Psoas muscle (tissue), 8 donors: ENCODE results near the gene PKNOX1. TPM values are rescaled to one million over a fixed set of nuclear protein-coding genes. Genes with fewer than 3 reads are reported as not detected.
"Not testable (repeated sequence)": the region's sequence is repeated elsewhere in the genome, so short reads cannot be mapped to it uniquely, and the experiment has no call there.

ENCODE experiments used
- ATAC-seq, 4 donors: fragments of 200-7000 bp; cut with Tn5 transposase; one replicate each; pipeline ENCODE4 v1.9.1; 2020; ENCODE audit warnings: moderate library complexity in 3 of 4, mild to moderate bottlenecking in 2 of 4
- DNase-seq, 2 donors: peaks; one replicate each; pipeline ENCODE4 v3.0.0-alpha.2; 2020
- H3K27ac ChIP-seq: fragments of 200-600 bp; one replicate; pipeline ENCODE4 v1.8.0; 2022
- H3K27me3 ChIP-seq, 3 donors: fragments of 200-600 bp in 1 of 3; one replicate each; pipeline versions ENCODE4 v1.6.1 to v1.8.0; 2013 to 2022; ENCODE audit warnings: low read length in 2 of 3, mild to moderate bottlenecking in 2 of 3, moderate library complexity in 1 of 3; ENCODE audit not compliant: insufficient read depth in 3 of 3
- H3K36me3 ChIP-seq, 2 donors: fragments of 200-600 bp in 1 of 2; one replicate each; pipeline versions ENCODE4 v1.6.1 to v1.8.0; 2013 to 2022; ENCODE audit warnings: low read depth in 1 of 2, mild to moderate bottlenecking in 1 of 2, moderate library complexity in 1 of 2; ENCODE audit not compliant: insufficient read depth in 1 of 2
- H3K4me1 ChIP-seq: fragments of 200-600 bp; one replicate; pipeline ENCODE4 v1.8.0; 2022
- H3K4me3 ChIP-seq: fragments of 200-600 bp; one replicate; pipeline ENCODE4 v1.8.0; 2022; ENCODE audit warnings: mild to moderate bottlenecking
- H3K9me3 ChIP-seq: fragments of 200-600 bp; one replicate; pipeline ENCODE4 v1.8.0; 2022
- CTCF ChIP-seq: fragments of 200-600 bp; IDR thresholded peaks from one replicate; pipeline ENCODE4 v1.8.0; 2022; ENCODE audit warnings: antibody characterized with exemption
- WGBS, 3 donors: extraction: QIAGEN DNeasy Blood & Tissue Kit; methylation state at CpG; one replicate each; pipeline versions ENCODE4 v1.1.6 to v1.1.7; 2013; 5-methylcytosine and 5-hydroxymethylcytosine counted together
- intact Hi-C, 2 donors: fragments of 100-400 bp; cut with DNase I; formaldehyde crosslinking; loops; one replicate each; pipeline versions ENCODE4 v1.11.0 to v1.14.2; 2022
- polyA plus RNA-seq, 3 donors: library from polyadenylated mRNA; stranded (reverse); fragments of 200-250 nt; gene quantifications; one replicate each; pipeline ENCODE4 v1.2.3, GENCODE V29; 2013
- total RNA-seq, 4 donors: library from RNA; stranded (reverse); fragmentation: NEBNext Ultra II Directional in 2 of 4; extraction: Animal tissue kit (Norgen Biotek cat#: 25700) in 2 of 4; gene quantifications; one replicate each; pipeline versions ENCODE4 v1.2.1 to v1.2.4, GENCODE V29; 2021 to 2023
- donor health status: healthy with polysubstance abuse.
- donor health status: DM: no; HTN: no; CAD: no; lungs with moderate emphysema.
- donor health status: Bipolar disorder and iron deficiency.
- donor health status: healthy.
- donor health status: DM: yes; HTN: yes; CAD: no.
- donor health status: DM: no; HTN: no; CAD: no.
- donor health status: DM: no; HTN: no; CAD: no.
- donor health status: DM: yes; HTN: yes; CAD: no.

The PKNOX1 gene
- total and polyA plus RNA-seq, 7 donors, result 6.0 to 14.7 (median 12.1) TPM

- H3K36me3 ChIP-seq, result no peaks in the 10 kb centered on the region
- no peak for ATAC-seq
- H3K27me3 ChIP-seq, result no peaks in the 10 kb centered on the region
- no peaks in the 10 kb centered on the region for H3K9me3 ChIP-seq
- no peak for TF ChIP-seq CTCF
- H3K27ac ChIP-seq, result no peak overlapping the region
- H3K4me3 ChIP-seq, result no peak overlapping the region
- 78 to 84% (median 78%) methylated on average over 5 of the region's 5 CpGs for WGBS, 3 donors
- intact Hi-C loops, result loop anchor here in 1 of 2 donors (10.0 kb wide), 1 partner anchor 49 kb away; no protein-coding TSS in a partner anchor
- no peak for DNase-seq
- peaks cover 16% of the 10 kb centered on the region for H3K4me1 ChIP-seq
Measured at GRCh38 chr21:42983869-42984268, 9.5 kb downstream of the PKNOX1 start.

- no peak for DNase-seq
- Histone ChIP-seq H3K36me3 (no peaks in the 10 kb centered on the region), H3K27me3 (no peaks in the 10 kb centered on the region), H3K27ac (peak overlapping the region; percentile 37), H3K9me3 (no peaks in the 10 kb centered on the region), H3K4me3 (no peak overlapping the region), H3K4me1 (peaks cover 16% of the 10 kb centered on the region)
- TF ChIP-seq CTCF, result no peak
- peak in 3 of 4 donors; percentile 42 to 71 (median 58) for ATAC-seq
- 42 to 63% (median 46%) methylated on average over 7 of the region's 7 CpGs for WGBS, 3 donors
- intact Hi-C loops, result loop anchor here in 1 of 2 donors (10.0 kb wide), 1 partner anchor 51 kb away; no protein-coding TSS in a partner anchor
Measured at GRCh38 chr21:42986125-42986783, 11.9 kb downstream of the PKNOX1 start.

- H3K4me3 ChIP-seq, result no peak overlapping the region
- H3K9me3 ChIP-seq, result no peaks in the 10 kb centered on the region
- peaks cover 10% of the 10 kb centered on the region for H3K4me1 ChIP-seq
- intact Hi-C loops, result loop anchor here in 1 of 2 donors (10.0 kb wide), 1 partner anchor 54 kb away; no protein-coding TSS in a partner anchor
- ATAC-seq, result peak in 1 of 4 donors; percentile 15
- no peaks in the 10 kb centered on the region for H3K36me3 ChIP-seq
- H3K27ac ChIP-seq, result no peak overlapping the region
- no peak for DNase-seq
- WGBS, 3 donors, result 84 to 95% (median 89%) methylated on average over 10 to 12 of the region's 12 CpGs
- no peaks in the 10 kb centered on the region for H3K27me3 ChIP-seq
- TF ChIP-seq CTCF, result no peak
Measured at GRCh38 chr21:42988236-42988965, 14.0 kb downstream of the PKNOX1 start.

GRCh38 chr21:42989370-42989769, 15.0 kb downstream of the PKNOX1 start:
- H3K9me3 ChIP-seq, H3K27ac ChIP-seq, DNase-seq, H3K4me3 ChIP-seq, ATAC-seq, H3K4me1 ChIP-seq, H3K36me3 ChIP-seq, H3K27me3 ChIP-seq: not testable (repeated sequence)
- intact Hi-C loops, result loop anchor here in 1 of 2 donors (10.0 kb wide), 1 partner anchor 55 kb away; no protein-coding TSS in a partner anchor
- WGBS, 3 donors, result 70 to 78% (median 76%) methylated on average over 9 of the region's 9 CpGs
